HepG2 (cell line): ENCODE measurements around the gene COQ4. TPM values are rescaled to one million over a fixed set of nuclear protein-coding genes. Genes with fewer than 3 reads are reported as not detected.

Source experiments
- ARNT2 ChIP-seq: sonication (generic); formaldehyde crosslinking; IDR thresholded peaks from 2 replicates; pipeline ENCODE4 v1.8.0; 2022; ENCODE audit warnings: mild to moderate bottlenecking, low read depth, missing genetic modification reagents, moderate library complexity
- ESRRA ChIP-seq: sonication (generic); formaldehyde crosslinking; IDR thresholded peaks from 2 replicates; pipeline ENCODE4 v1.5.1; 2020; ENCODE audit warnings: mild to moderate bottlenecking, low read depth, missing genetic modification reagents
- GABPA ChIP-seq, 2 experiments: IDR thresholded peaks; 2 replicates each; pipeline ENCODE4 v1.6.1; 2011 to 2016; ENCODE audit warnings: low read depth in 2 of 2, low read length in 1 of 2, missing biosample characterization in 1 of 2, missing genetic modification characterization in 1 of 2
- GATA4 ChIP-seq: sonication (generic); IDR thresholded peaks from 2 replicates; pipeline ENCODE4 v1.6.1; 2016; ENCODE audit warnings: antibody characterized with exemption, low read depth, borderline replicate concordance
- HNRNPLL ChIP-seq: fragments of 200-400 bp; formaldehyde crosslinking; IDR thresholded peaks from 2 replicates; pipeline ENCODE4 v1.6.1; 2017; ENCODE audit warnings: mild to moderate bottlenecking, low read depth, low read length; ENCODE audit not compliant: poor library complexity, severe bottlenecking
- HOXA3 ChIP-seq: sonication (generic); formaldehyde crosslinking; IDR thresholded peaks from 2 replicates; pipeline ENCODE4 v1.5.0; 2020; ENCODE audit warnings: missing genetic modification reagents
- IKZF1 ChIP-seq: fragments of 450-650 bp; IDR thresholded peaks from 2 replicates; pipeline ENCODE4 v1.7.1; 2016
- KLF16 ChIP-seq, 2 experiments: sonication (generic) in 1 of 2; formaldehyde crosslinking in 1 of 2; IDR thresholded peaks; 2 replicates each; pipeline versions ENCODE4 v1.6.1 to v1.8.0; 2016 to 2023; ENCODE audit warnings: missing genetic modification reagents in 2 of 2, missing compliant biosample characterization in 1 of 2
- STAT5B ChIP-seq: sonication (generic); formaldehyde crosslinking; IDR thresholded peaks from 2 replicates; pipeline ENCODE4 v1.4.0; 2020; ENCODE audit warnings: missing genetic modification reagents
- THYN1 ChIP-seq: sonication (generic); formaldehyde crosslinking; IDR thresholded peaks from 2 replicates; pipeline ENCODE4 v1.8.1; 2023; ENCODE audit warnings: low read depth, mild to moderate bottlenecking, moderate library complexity, missing genetic modification reagents, borderline replicate concordance
- ZBTB20 ChIP-seq: sonication (generic); formaldehyde crosslinking; IDR thresholded peaks from 2 replicates; pipeline ENCODE4 v1.8.1; 2023; ENCODE audit warnings: missing genetic modification reagents, low read depth, mild to moderate bottlenecking, borderline replicate concordance
- ZBTB7B ChIP-seq: sonication (generic); formaldehyde crosslinking; IDR thresholded peaks from 2 replicates; pipeline ENCODE4 v1.4.0; 2020; ENCODE audit warnings: missing genetic modification reagents
- ZNF121 ChIP-seq: sonication (generic); formaldehyde crosslinking; IDR thresholded peaks from 2 replicates; pipeline ENCODE4 v1.5.0; 2020; ENCODE audit warnings: mild to moderate bottlenecking, missing genetic modification reagents
- ZNF143 ChIP-seq: sonication (generic); formaldehyde crosslinking; IDR thresholded peaks from 2 replicates; pipeline ENCODE4 v1.4.0; 2020; ENCODE audit warnings: missing genetic modification reagents
- ZNF292 ChIP-seq: sonication (generic); formaldehyde crosslinking; IDR thresholded peaks from 2 replicates; pipeline ENCODE4 v1.8.1; 2022; ENCODE audit warnings: mild to moderate bottlenecking, low read depth, missing genetic modification reagents, borderline replicate concordance
- ZNF331 ChIP-seq: sonication (generic); formaldehyde crosslinking; IDR thresholded peaks from 2 replicates; pipeline ENCODE4 v1.4.0; 2020; ENCODE audit warnings: missing genetic modification reagents
- ZNF556 ChIP-seq: sonication (generic); formaldehyde crosslinking; IDR thresholded peaks from 2 replicates; pipeline ENCODE4 v1.4.0; 2020; ENCODE audit warnings: mild to moderate bottlenecking, missing genetic modification reagents, borderline replicate concordance
- ZNF564 ChIP-seq: sonication (generic); formaldehyde crosslinking; IDR thresholded peaks from 2 replicates; pipeline ENCODE4 v1.8.1; 2023; ENCODE audit warnings: mild to moderate bottlenecking, missing genetic modification reagents
- ZNF567 ChIP-seq: sonication (generic); formaldehyde crosslinking; IDR thresholded peaks from 2 replicates; pipeline ENCODE4 v1.8.1; 2023; ENCODE audit warnings: mild to moderate bottlenecking, missing genetic modification reagents, borderline replicate concordance
- ZNF569 ChIP-seq: sonication (generic); formaldehyde crosslinking; IDR thresholded peaks from 2 replicates; pipeline ENCODE4 v1.5.0; 2020; ENCODE audit warnings: mild to moderate bottlenecking, missing genetic modification reagents, moderate library complexity, borderline replicate concordance
- ZNF768 ChIP-seq: sonication (generic); formaldehyde crosslinking; IDR thresholded peaks from 2 replicates; pipeline ENCODE4 v1.4.0; 2020; ENCODE audit warnings: missing genetic modification reagents
- ZNF780A ChIP-seq: sonication (generic); formaldehyde crosslinking; IDR thresholded peaks from 2 replicates; pipeline ENCODE4 v1.8.0; 2022; ENCODE audit warnings: mild to moderate bottlenecking, missing genetic modification reagents, moderate library complexity
- ZSCAN29 ChIP-seq: sonication (generic); formaldehyde crosslinking; conservative IDR thresholded peaks from 2 replicates; pipeline ENCODE4 v1.4.0; 2020; ENCODE audit warnings: mild to moderate bottlenecking, missing genetic modification reagents
- ZSCAN30 ChIP-seq: sonication (generic); formaldehyde crosslinking; IDR thresholded peaks from 2 replicates; pipeline ENCODE4 v1.5.0; 2020; ENCODE audit warnings: mild to moderate bottlenecking, missing genetic modification reagents
- polyA plus RNA-seq, 8 experiments: library from polyadenylated mRNA; depleted of rRNA in 3 of 8; stranded (reverse) in 7 of 8; unstranded in 1 of 8; fragments of >200 nt; fragmentation: Illumina TruSeq in 4 of 8; extraction: Trizol in 4 of 8; gene quantifications; 2 replicates each; pipeline versions ENCODE4 v1.2.1 to v1.2.3, GENCODE V29; 2011 to 2016; ENCODE audit warnings: low read depth in 4 of 8, missing spikeins in 1 of 8, mixed read lengths in 1 of 8; ENCODE audit not compliant: insufficient read depth in 1 of 8
- total RNA-seq, 5 experiments: library from RNA; depleted of rRNA; stranded (reverse); fragments of >200 nt; fragmentation: Illumina TruSeq; extraction: Trizol; gene quantifications; 2 replicates each; pipeline ENCODE4 v1.2.3, GENCODE V29; 2016; ENCODE audit warnings: low read depth in 1 of 5
- TF ChIP-seq, protein P1 (sequence below): sonication (generic); formaldehyde crosslinking; IDR thresholded peaks from 2 replicates; pipeline ENCODE4 v1.4.0; 2020; ENCODE audit warnings: mild to moderate bottlenecking, missing genetic modification reagents

Gene COQ4
- total and polyA plus RNA-seq, 2 of the 13 experiments (the other 11 are each of a cell fraction or from before 2014, with no cell fraction given), result 26.1 to 36.0 TPM

- TF ChIP-seq ESRRA (CRISPR knock-in tag) (0 out of 2 replicates have a peak, but pooled peaks have one; percentile 46), IKZF1 (no peak), ZNF768 (CRISPR knock-in tag) (peak; percentile 38; the same call in 1 of the 2 replicates), ZNF121 (CRISPR knock-in tag) (peak; percentile 62; the same call in 1 of the 2 replicates), GATA4 (no peak), HNRNPLL (peak; percentile 88), ZNF564 (CRISPR knock-in tag) (peak; percentile 86; the same call in 1 of the 2 replicates), KLF16 (CRISPR knock-in tag; IDR thresholded peaks at IDR 0.05) (peak in 1 of 2 experiments; percentile 59; a peak in 1 of 4 replicates), ZNF143 (CRISPR knock-in tag) (peak; percentile 88), ZNF331 (CRISPR knock-in tag) (peak; percentile 82; the same call in 1 of the 2 replicates), ZSCAN30 (CRISPR knock-in tag) (no peak), STAT5B (CRISPR knock-in tag) (no peak), ZSCAN29 (CRISPR knock-in tag) (no peak; the same call in 1 of the 2 replicates), ZNF569 (CRISPR knock-in tag) (no peak), GABPA (IDR thresholded peaks at IDR 0.05; ENCODE audit: low read depth, low read length) (peak; percentile 30; the same call in 1 of the 2 replicates), GABPA (CRISPR knock-in tag; IDR thresholded peaks at IDR 0.05; ENCODE audit: low read depth) (peak; percentile 43), THYN1 (CRISPR knock-in tag) (no peak), ZNF556 (CRISPR knock-in tag) (peak; percentile 44; the same call in 1 of the 2 replicates), ZNF780A (CRISPR knock-in tag) (no peak), ZNF567 (no peak), ZNF292 (no peak), HOXA3 (CRISPR knock-in tag) (peak; percentile 58; the same call in 1 of the 2 replicates), ZBTB20 (CRISPR knock-in tag) (peak; percentile 41; the same call in 1 of the 2 replicates), ZBTB7B (CRISPR knock-in tag) (peak; percentile 88), ARNT2 (CRISPR knock-in tag) (peak; percentile 53)
- TF ChIP-seq, protein P1, sequence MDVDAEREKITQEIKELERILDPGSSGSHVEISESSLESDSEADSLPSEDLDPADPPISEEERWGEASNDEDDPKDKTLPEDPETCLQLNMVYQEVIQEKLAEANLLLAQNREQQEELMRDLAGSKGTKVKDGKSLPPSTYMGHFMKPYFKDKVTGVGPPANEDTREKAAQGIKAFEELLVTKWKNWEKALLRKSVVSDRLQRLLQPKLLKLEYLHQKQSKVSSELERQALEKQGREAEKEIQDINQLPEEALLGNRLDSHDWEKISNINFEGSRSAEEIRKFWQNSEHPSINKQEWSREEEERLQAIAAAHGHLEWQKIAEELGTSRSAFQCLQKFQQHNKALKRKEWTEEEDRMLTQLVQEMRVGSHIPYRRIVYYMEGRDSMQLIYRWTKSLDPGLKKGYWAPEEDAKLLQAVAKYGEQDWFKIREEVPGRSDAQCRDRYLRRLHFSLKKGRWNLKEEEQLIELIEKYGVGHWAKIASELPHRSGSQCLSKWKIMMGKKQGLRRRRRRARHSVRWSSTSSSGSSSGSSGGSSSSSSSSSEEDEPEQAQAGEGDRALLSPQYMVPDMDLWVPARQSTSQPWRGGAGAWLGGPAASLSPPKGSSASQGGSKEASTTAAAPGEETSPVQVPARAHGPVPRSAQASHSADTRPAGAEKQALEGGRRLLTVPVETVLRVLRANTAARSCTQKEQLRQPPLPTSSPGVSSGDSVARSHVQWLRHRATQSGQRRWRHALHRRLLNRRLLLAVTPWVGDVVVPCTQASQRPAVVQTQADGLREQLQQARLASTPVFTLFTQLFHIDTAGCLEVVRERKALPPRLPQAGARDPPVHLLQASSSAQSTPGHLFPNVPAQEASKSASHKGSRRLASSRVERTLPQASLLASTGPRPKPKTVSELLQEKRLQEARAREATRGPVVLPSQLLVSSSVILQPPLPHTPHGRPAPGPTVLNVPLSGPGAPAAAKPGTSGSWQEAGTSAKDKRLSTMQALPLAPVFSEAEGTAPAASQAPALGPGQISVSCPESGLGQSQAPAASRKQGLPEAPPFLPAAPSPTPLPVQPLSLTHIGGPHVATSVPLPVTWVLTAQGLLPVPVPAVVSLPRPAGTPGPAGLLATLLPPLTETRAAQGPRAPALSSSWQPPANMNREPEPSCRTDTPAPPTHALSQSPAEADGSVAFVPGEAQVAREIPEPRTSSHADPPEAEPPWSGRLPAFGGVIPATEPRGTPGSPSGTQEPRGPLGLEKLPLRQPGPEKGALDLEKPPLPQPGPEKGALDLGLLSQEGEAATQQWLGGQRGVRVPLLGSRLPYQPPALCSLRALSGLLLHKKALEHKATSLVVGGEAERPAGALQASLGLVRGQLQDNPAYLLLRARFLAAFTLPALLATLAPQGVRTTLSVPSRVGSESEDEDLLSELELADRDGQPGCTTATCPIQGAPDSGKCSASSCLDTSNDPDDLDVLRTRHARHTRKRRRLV (CRISPR knock-in tag), result peak; percentile 49; the same call in 1 of the 2 replicates
These were observed 17.4 kb downstream of the COQ4 start, which contains the start of gene SLC27A4 (continued) for GRCh38 chr9:128339761-128340690.
